ENCODE data around the gene MYMK. TPM values are rescaled to one million over a fixed set of nuclear protein-coding genes. Genes with fewer than 3 reads are reported as not detected.

Gene MYMK
- total and polyA plus RNA-seq, 2 of the 8 experiments (the other 6 are each of a cell fraction or from before 2014, with no cell fraction given) = not detected

- H2BK20ac ChIP-seq (ENCODE audit: low read length) = no peak overlapping the region
- no peaks in the 10 kb centered on the region for H3K27me3 ChIP-seq (replicated peaks in 1 of 4; ENCODE audit: control insufficient read depth in 3 of 4, extremely low read depth in 1 of 4, insufficient read depth in 3 of 4, low read length in 3 of 4)
- peaks cover 9% of the 10 kb centered on the region for H3K23me2 ChIP-seq (ENCODE audit: low read depth, low read length)
- H2AK5ac ChIP-seq (ENCODE audit: low read depth, low read length) = no peak overlapping the region
- FAIRE-seq (no peak), DNase-seq (ENCODE audit: low read depth in 1 of 2, low spot score in 2 of 2) (no peak)
- H3K79me1 ChIP-seq (ENCODE audit: low read depth, low read length) = no peaks in the 10 kb centered on the region
- H3K9ac ChIP-seq (replicated peaks in 1 of 4; ENCODE audit: extremely low read depth in 1 of 4, low read depth in 3 of 4, low read length in 3 of 4) = no peak overlapping the region
- H4K8ac ChIP-seq (ENCODE audit: extremely low read depth, insufficient read depth, low read length) = no peak overlapping the region
- peaks cover 0 to 7% of the 10 kb centered on the region in 2 experiments for H4K20me1 ChIP-seq (replicated peaks in 1 of 2; ENCODE audit: control insufficient read depth in 1 of 2, insufficient read depth in 2 of 2, low read length in 2 of 2)
- no peak overlapping the region for H2BK5ac ChIP-seq (ENCODE audit: low read depth, low read length)
- no peak overlapping the region for H3K14ac ChIP-seq (ENCODE audit: insufficient read length)
- H4K5ac ChIP-seq (ENCODE audit: insufficient read length, low read depth, low read length) = no peak overlapping the region
- no peak overlapping the region for H2AFZ ChIP-seq (ENCODE audit: low read length)
- H3K36me3 ChIP-seq (ENCODE audit: control insufficient read depth in 2 of 4, insufficient read depth in 4 of 4, low read length in 3 of 4) = no peaks in the 10 kb centered on the region; a peak in 1 of 8 replicates
- H3K4me2 ChIP-seq (ENCODE audit: insufficient read depth in 1 of 2, low read depth in 2 of 2, low read length in 2 of 2) = no peak overlapping the region
- WGBS, 2 experiments (ENCODE audit: extremely low coverage in 1 of 2, insufficient coverage in 1 of 2, insufficient read length in 1 of 2, insufficient replicate concordance in 2 of 2, low coverage in 1 of 2, low lambda C conversion rate in 2 of 2, missing lambda C conversion rate in 1 of 2) = 95% methylated on average over 16 of the region's 17 CpGs; no CpG with 5 or more reads in 1 of the 2 experiments
- no peak overlapping the region for H3K23ac ChIP-seq (ENCODE audit: insufficient read length)
- no peaks in the 10 kb centered on the region for H3K79me2 ChIP-seq (ENCODE audit: control insufficient read depth in 1 of 2, insufficient read depth in 2 of 2, low read length in 2 of 2)
- no peak overlapping the region for H3K18ac ChIP-seq (ENCODE audit: extremely low read depth, low read length)
- H3K27ac ChIP-seq (ENCODE audit: low read depth, low read length) = no peak overlapping the region
- POLR2A ChIA-PET (ENCODE audit: partially characterized antibody) = no interaction called here
- H2BK15ac ChIP-seq (ENCODE audit: low read length) = no peak overlapping the region
- H2BK120ac ChIP-seq (replicated peaks; ENCODE audit: low read depth, low read length) = no peak overlapping the region
- H3K4me1 ChIP-seq (replicated peaks in 1 of 4; ENCODE audit: control insufficient read depth in 3 of 4, insufficient read depth in 4 of 4, low read length in 3 of 4) = peaks cover 0 to 7% (median 2%) of the 10 kb centered on the region in 4 experiments; a peak in 3 of 7 replicates
- CTCF ChIA-PET (ENCODE audit: partially characterized antibody) = interaction anchor here (0.8 to 3.4 kb wide), 5 partner anchors 10 to 52 kb away, joined by 3 to 14 read pairs (median 7); partner anchors contain the start of genes ADAMTSL2 and MYMK
- H3K9me3 ChIP-seq (ENCODE audit: insufficient read depth in 2 of 2, low read depth in 1 of 2, low read length in 1 of 2) = peaks cover 0 to 3% of the 10 kb centered on the region in 2 experiments; a peak in 1 of 4 replicates
- no peak overlapping the region for H3K56ac ChIP-seq (replicated peaks; ENCODE audit: insufficient read length, low read depth, low read length)
- no peak overlapping the region for H3K4ac ChIP-seq (replicated peaks; ENCODE audit: insufficient read length, low read depth, low read length)
- H2BK12ac ChIP-seq (ENCODE audit: low read depth, low read length) = no peak overlapping the region
- no peak overlapping the region for H4K91ac ChIP-seq (replicated peaks; ENCODE audit: insufficient read length, low read length)
- H3K4me3 ChIP-seq (ENCODE audit: extremely low read depth in 1 of 4, insufficient read depth in 2 of 4, low read depth in 3 of 4, low read length in 4 of 4) = no peak overlapping the region
- TF ChIP-seq USF2 (IDR thresholded peaks at IDR 0.05; ENCODE audit: low read length) (no peak), RFX5 (IDR thresholded peaks at IDR 0.05; ENCODE audit: borderline replicate concordance, low read depth, low read length) (no peak), CHD1 (IDR thresholded peaks at IDR 0.05; ENCODE audit: low read depth, low read length) (no peak), CREB1 (IDR thresholded peaks at IDR 0.05) (no peak), SP4 (IDR thresholded peaks at IDR 0.05; ENCODE audit: low read length) (no peak), EZH2 (IDR thresholded peaks at IDR 0.05; ENCODE audit: low read depth, low read length, severe bottlenecking) (no peak), TAF7 (optimal IDR thresholded peaks at IDR 0.05; ENCODE audit: borderline replicate concordance, low read depth, low read length) (no peak), EP300 (IDR thresholded peaks at IDR 0.05; ENCODE audit: borderline replicate concordance in 1 of 2, low read depth in 2 of 2, low read length in 2 of 2) (no peak), CTBP2 (IDR thresholded peaks at IDR 0.05; ENCODE audit: borderline replicate concordance, insufficient read depth, insufficient read length, low read length) (no peak), EGR1 (IDR thresholded peaks at IDR 0.05; ENCODE audit: borderline replicate concordance, low read depth, low read length) (no peak)
- TF ChIP-seq, protein P1, sequence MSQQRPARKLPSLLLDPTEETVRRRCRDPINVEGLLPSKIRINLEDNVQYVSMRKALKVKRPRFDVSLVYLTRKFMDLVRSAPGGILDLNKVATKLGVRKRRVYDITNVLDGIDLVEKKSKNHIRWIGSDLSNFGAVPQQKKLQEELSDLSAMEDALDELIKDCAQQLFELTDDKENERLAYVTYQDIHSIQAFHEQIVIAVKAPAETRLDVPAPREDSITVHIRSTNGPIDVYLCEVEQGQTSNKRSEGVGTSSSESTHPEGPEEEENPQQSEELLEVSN (IDR thresholded peaks at IDR 0.05) = no peak
These were observed 9.0 kb downstream of the MYMK start for GRCh38 chr9:133515615-133516255.
